SK-N-SH (cell line): Measurements from ENCODE around the gene SERTM1. TPM values are rescaled to one million over a fixed set of nuclear protein-coding genes. Genes with fewer than 3 reads are reported as not detected.

Source experiments
- CTCF ChIA-PET: fragments of 300-600, 350-600 bp; formaldehyde crosslinking; extraction: SDS; loops from one replicate; lab custom pipeline; 2021; lab: Yijun Ruan, JAX
- POLR2A ChIA-PET: fragments of 350-600 bp; sonication (Branson Sonifier 250); formaldehyde crosslinking; extraction: SDS; loops from one replicate; lab custom pipeline; 2020; ENCODE audit warnings: antibody characterized with exemption, inconsistent platforms; lab: Yijun Ruan, JAX
- DNase-seq: peaks from one replicate; pipeline ENCODE4 v3.0.0; 2012
- H2AFZ ChIP-seq: fragments of 200-600 bp; sonication (generic); 2 replicates; pipeline ENCODE4 v1.8.1; 2016; ENCODE audit warnings: antibody characterized with exemption, mild to moderate bottlenecking, low read depth
- H3F3A ChIP-seq: fragments of 200-600 bp; sonication (generic); replicated peaks from 2 replicates; pipeline ENCODE3; 2016; ENCODE audit warnings: antibody characterized with exemption, mild to moderate bottlenecking; ENCODE audit not compliant: insufficient read depth
- H3K27ac ChIP-seq, 2 experiments: fragments of 200-500 bp in 1 of 2; fragments of 200-600 bp in 1 of 2; sonication (Bioruptor generic) in 1 of 2; sonication (generic), shearing (Covaris generic) in 1 of 2; 2 replicates each; pipeline versions ENCODE4 v1.5.1 to v1.6.1; 2014 to 2016; ENCODE audit warnings: low read depth in 2 of 2, inconsistent platforms in 1 of 2, low read length in 1 of 2, mild to moderate bottlenecking in 1 of 2, mixed read lengths in 1 of 2
- H3K27me3 ChIP-seq: fragments of 200-600 bp; sonication (generic), shearing (Covaris generic); 2 replicates; pipeline ENCODE4 v1.6.1; 2016; ENCODE audit warnings: mixed run types; ENCODE audit not compliant: insufficient read depth
- H3K36me3 ChIP-seq, 2 experiments: fragments of 200-500 bp in 1 of 2; fragments of 200-600 bp in 1 of 2; sonication (Bioruptor generic) in 1 of 2; sonication (generic) in 1 of 2; replicated peaks in 1 of 2; 2 replicates each; pipeline versions ENCODE3 to v1.5.1; 2014 to 2016; ENCODE audit warnings: low read length in 1 of 2, mild to moderate bottlenecking in 1 of 2; ENCODE audit not compliant: insufficient read depth in 2 of 2, control insufficient read depth in 1 of 2
- H3K4me1 ChIP-seq, 2 experiments: fragments of 200-500 bp in 1 of 2; fragments of 200-600 bp in 1 of 2; sonication (Bioruptor generic) in 1 of 2; sonication (generic), shearing (Covaris generic) in 1 of 2; 2 replicates each; pipeline versions ENCODE4 v1.5.1 to v1.6.1; 2014 to 2016; ENCODE audit warnings: low read depth in 1 of 2, low read length in 1 of 2, mixed run types in 1 of 2; ENCODE audit not compliant: insufficient read depth in 2 of 2, control insufficient read depth in 1 of 2
- H3K4me2 ChIP-seq: fragments of 200-600 bp; sonication (generic), shearing (Covaris generic); 2 replicates; pipeline ENCODE4 v1.6.1; 2017; ENCODE audit warnings: mixed run types
- H3K4me3 ChIP-seq, 2 experiments: fragments of 200-500 bp in 1 of 2; fragments of 200-600 bp in 1 of 2; sonication (Bioruptor generic) in 1 of 2; sonication (generic), shearing (Covaris generic) in 1 of 2; 2 replicates each; pipeline versions ENCODE4 v1.5.1 to v1.8.1; 2014 to 2016; ENCODE audit warnings: low read depth in 2 of 2, inconsistent platforms in 1 of 2, low read length in 1 of 2, mild to moderate bottlenecking in 1 of 2, mixed read lengths in 1 of 2, moderate library complexity in 1 of 2
- H3K79me2 ChIP-seq: fragments of 200-600 bp; sonication (generic); 2 replicates; pipeline ENCODE4 v1.8.1; 2017; ENCODE audit warnings: mild to moderate bottlenecking; ENCODE audit not compliant: insufficient read depth
- H3K9ac ChIP-seq: fragments of 200-600 bp; sonication (generic); 2 replicates; pipeline ENCODE4 v1.6.1; 2017; ENCODE audit warnings: mixed run types
- H3K9me2 ChIP-seq: fragments of 200-600 bp; sonication (generic); 2 replicates; pipeline ENCODE4 v1.6.1; 2017; ENCODE audit warnings: mixed run types
- H3K9me3 ChIP-seq: fragments of 200-600 bp; sonication (generic); 2 replicates; pipeline ENCODE4 v1.6.1; 2017; ENCODE audit warnings: mixed run types, mild to moderate bottlenecking, moderate library complexity
- H4K20me1 ChIP-seq: fragments of 200-600 bp; sonication (generic); 2 replicates; pipeline ENCODE4 v1.6.1; 2017; ENCODE audit warnings: mild to moderate bottlenecking, mixed run types; ENCODE audit not compliant: insufficient read depth
- ELF1 ChIP-seq: IDR thresholded peaks from 2 replicates; pipeline ENCODE4 v1.4.0; 2012
- FOSL2 ChIP-seq: IDR thresholded peaks from 2 replicates; pipeline ENCODE4 v1.4.0; 2012; ENCODE audit warnings: low read depth, mild to moderate bottlenecking, moderate library complexity, borderline replicate concordance
- JUND ChIP-seq: IDR thresholded peaks from 2 replicates; pipeline ENCODE4 v1.4.0; 2012
- PBX3 ChIP-seq: IDR thresholded peaks from 2 replicates; pipeline ENCODE4; 2012
- RAD21 ChIP-seq: IDR thresholded peaks from 2 replicates; pipeline ENCODE4 v1.6.1; 2012; ENCODE audit warnings: mild to moderate bottlenecking, low read length
- RXRA ChIP-seq: IDR thresholded peaks from 2 replicates; pipeline ENCODE4 v1.4.0; 2012; ENCODE audit warnings: low read depth, mild to moderate bottlenecking, borderline replicate concordance
- ZBTB33 ChIP-seq: IDR thresholded peaks from 2 replicates; pipeline ENCODE4 v1.4.0; 2012; ENCODE audit warnings: low read depth, borderline replicate concordance
- WGBS: methylation state at CpG from one replicate; pipeline ENCODE4 v1.1.6; 2017; ENCODE audit warnings: low lambda C conversion rate; 5-methylcytosine and 5-hydroxymethylcytosine counted together
- polyA plus RNA-seq, 3 experiments: library from polyadenylated mRNA; depleted of rRNA; stranded (reverse); fragments of >200 nt; gene quantifications; 2 replicates each; pipeline ENCODE4 v1.2.3, GENCODE V29; 2012

SERTM1 gene
- polyA plus RNA-seq, 1 of the 3 experiments (the other 2 are of a cell fraction) = 0.05 TPM

- no peak overlapping the region for H3K9ac ChIP-seq
- TF ChIP-seq PBX3 = no peak
- CTCF ChIA-PET = no interaction called here
Measured at GRCh38 chr13:36675213-36675536, 1.4 kb downstream of the SERTM1 start.

GRCh38 chr13:36680913-36681312 lies 7.1 kb downstream of the SERTM1 start:
- 13% methylated on average over 6 of the region's 6 CpGs for WGBS
- Histone ChIP-seq H3F3A (no peaks in the 10 kb centered on the region), H3K9ac (no peak overlapping the region), H3K4me1 (peaks cover 0 to 7% of the 10 kb centered on the region in 2 experiments; a peak in 1 of 4 replicates), H3K4me3 (no peak overlapping the region), H3K27me3 (peaks cover 4% of the 10 kb centered on the region; the same call in 1 of the 2 replicates), H4K20me1 (no peaks in the 10 kb centered on the region), H3K36me3 (no peaks in the 10 kb centered on the region), H3K27ac (no peak overlapping the region), H3K9me3 (no peaks in the 10 kb centered on the region), H3K79me2 (no peaks in the 10 kb centered on the region), H3K4me2 (no peak overlapping the region), H2AFZ (no peak overlapping the region), H3K9me2 (no peaks in the 10 kb centered on the region)
- TF ChIP-seq JUND = no peak
- no peak for TF ChIP-seq FOSL2
- no peak for TF ChIP-seq ZBTB33
- no peak for TF ChIP-seq RAD21
- no peak for TF ChIP-seq ELF1
- TF ChIP-seq RXRA = no peak
- CTCF ChIA-PET = no interaction called here
- POLR2A ChIA-PET = no interaction called here
- no peak for DNase-seq

More at GRCh38 chr13:36675213-36675536, 1.4 kb downstream of the SERTM1 start:
- H3K4me1 ChIP-seq = peaks cover 2 to 3% of the 10 kb centered on the region in 2 experiments; a peak in 1 of 4 replicates
- DNase-seq = no peak
- H3K4me2 ChIP-seq = no peak overlapping the region
- H3K27ac ChIP-seq = no peak overlapping the region
- no peak overlapping the region for H2AFZ ChIP-seq
- no peaks in the 10 kb centered on the region for H3K9me3 ChIP-seq
- peaks cover 43% of the 10 kb centered on the region for H3K27me3 ChIP-seq
- H3K36me3 ChIP-seq = no peaks in the 10 kb centered on the region
- H3F3A ChIP-seq = no peaks in the 10 kb centered on the region
- H3K79me2 ChIP-seq = no peaks in the 10 kb centered on the region
- no peaks in the 10 kb centered on the region for H3K9me2 ChIP-seq
- H3K4me3 ChIP-seq = no peak overlapping the region
- POLR2A ChIA-PET = no interaction called here
- H4K20me1 ChIP-seq = no peaks in the 10 kb centered on the region
- WGBS = 45% methylated on average over 11 of the region's 11 CpGs

- Histone ChIP-seq H3K27me3 (no peaks in the 10 kb centered on the region; the same call in 1 of the 2 replicates), H3K79me2 (no peaks in the 10 kb centered on the region), H3K9me2 (no peaks in the 10 kb centered on the region), H3K4me1 (peaks cover 0 to 7% of the 10 kb centered on the region in 2 experiments; a peak in 1 of 4 replicates), H3F3A (no peaks in the 10 kb centered on the region), H2AFZ (no peak overlapping the region)
- no peak for TF ChIP-seq RXRA
- TF ChIP-seq, all 33 proteins: peak for 0
- H3K9ac ChIP-seq = no peak overlapping the region
- CTCF ChIA-PET = interaction anchor here (1.9 kb wide), 1 partner anchor 54 kb away, joined by 5 read pairs; no protein-coding TSS in a partner anchor
- no peak overlapping the region for H3K27ac ChIP-seq
- POLR2A ChIA-PET = no interaction called here
- DNase-seq = no peak
- H3K4me3 ChIP-seq = no peak overlapping the region
- no peaks in the 10 kb centered on the region for H3K36me3 ChIP-seq
- H4K20me1 ChIP-seq = no peaks in the 10 kb centered on the region
- no peak overlapping the region for H3K4me2 ChIP-seq
- H3K9me3 ChIP-seq = no peaks in the 10 kb centered on the region
Measured at GRCh38 chr13:36681894-36682624, 8.2 kb downstream of the SERTM1 start.
